HG02759 (cell line): ENCODE data around the gene SLC7A6.

ENCODE experiments used
- ATAC-seq: cut with Tn5 transposase; IDR thresholded peaks from one replicate; pipeline ENCODE4 v1.9.1; 2021; ENCODE audit warnings: mild to moderate bottlenecking, moderate library complexity; ENCODE audit not compliant: unreplicated experiment

Gene SLC7A6

GRCh38 chr16:68298907-68299561, 34.7 kb downstream of the SLC7A6 start:
- ATAC-seq = no peak

GRCh38 chr16:68299571-68300453, 35.5 kb downstream of the SLC7A6 start:
- ATAC-seq = no peak

GRCh38 chr16:68300734-68301459, 36.6 kb downstream of the SLC7A6 start:
- no peak for ATAC-seq

- no peak for ATAC-seq
Observed at GRCh38 chr16:68306633-68307032, 42.3 kb downstream of the SLC7A6 start.

GRCh38 chr16:68309799-68310198, 45.5 kb downstream of the SLC7A6 start:
- ATAC-seq = no peak

GRCh38 chr16:68310437-68310773, 46.1 kb downstream of the SLC7A6 start:
- ATAC-seq = peak; percentile 23

GRCh38 chr16:68310774-68311511, 46.6 kb downstream of the SLC7A6 start, which contains the start of the genes PRMT7 and SLC7A6OS:
Gene PRMT7 (plus strand): TSS chr16:68311019. CDS start chr16:68315980, 4,961 bp downstream.
Gene SLC7A6OS (minus strand): TSS chr16:68310946. CDS start chr16:68310926, 20 bp downstream.
- ATAC-seq = peak; percentile 97

- ATAC-seq = no peak
Observed at GRCh38 chr16:68313116-68313515, 48.8 kb downstream of the SLC7A6 start.

- no peak for ATAC-seq
Observed at GRCh38 chr16:68319185-68319908, 55.0 kb downstream of the SLC7A6 start.

- no peak for ATAC-seq
Observed at GRCh38 chr16:68324336-68324735, 60.0 kb downstream of the SLC7A6 start.

- ATAC-seq = no peak
Observed at GRCh38 chr16:68324780-68325357, 60.5 kb downstream of the SLC7A6 start.

GRCh38 chr16:68328151-68328859, 64.0 kb downstream of the SLC7A6 start:
- peak; percentile 81 for ATAC-seq

- ATAC-seq = no peak
Observed at GRCh38 chr16:68328860-68329390, 64.6 kb downstream of the SLC7A6 start.

- ATAC-seq = no peak
Observed at GRCh38 chr16:68331879-68332410, 67.6 kb downstream of the SLC7A6 start.

- no peak for ATAC-seq
Observed at GRCh38 chr16:68332411-68333121, 68.2 kb downstream of the SLC7A6 start.

GRCh38 chr16:68335175-68335574, 70.8 kb downstream of the SLC7A6 start:
- no peak for ATAC-seq

- no peak for ATAC-seq
Observed at GRCh38 chr16:68338326-68339119, 74.2 kb downstream of the SLC7A6 start.
